Uterus (tissue), 2 donors: ENCODE data around the gene FARS2.

ENCODE experiments used
- CTCF ChIP-seq, 4 experiments: fragments of 200-600 bp in 2 of 4; fragments of 450-650 bp in 2 of 4; sonication (generic) in 2 of 4; IDR thresholded peaks; one replicate each; pipeline ENCODE4 v1.5.1; 2016 to 2019; ENCODE audit warnings: antibody characterized with exemption in 4 of 4, mild to moderate bottlenecking in 2 of 4, moderate library complexity in 1 of 4
- POLR2A ChIP-seq, 2 donors: fragments of 450-650 bp; IDR thresholded peaks; one replicate each; pipeline ENCODE4 v1.6.1; 2016; ENCODE audit warnings: antibody characterized with exemption in 2 of 2, mild to moderate bottlenecking in 1 of 2, moderate library complexity in 1 of 2

GRCh38 chr6:5378331-5378730 lies 117.0 kb downstream of the FARS2 start:
- no peak for TF ChIP-seq POLR2A (IDR thresholded peaks at IDR 0.05)
- TF ChIP-seq CTCF (IDR thresholded peaks at IDR 0.05) = no peak
